ENCODE data around the gene TMEM208. TPM values are rescaled to one million over a fixed set of nuclear protein-coding genes. Genes with fewer than 3 reads are reported as not detected.

TMEM208 gene
- total RNA-seq, 1 donor from 2014 or later: 44.9 TPM

DNA sequence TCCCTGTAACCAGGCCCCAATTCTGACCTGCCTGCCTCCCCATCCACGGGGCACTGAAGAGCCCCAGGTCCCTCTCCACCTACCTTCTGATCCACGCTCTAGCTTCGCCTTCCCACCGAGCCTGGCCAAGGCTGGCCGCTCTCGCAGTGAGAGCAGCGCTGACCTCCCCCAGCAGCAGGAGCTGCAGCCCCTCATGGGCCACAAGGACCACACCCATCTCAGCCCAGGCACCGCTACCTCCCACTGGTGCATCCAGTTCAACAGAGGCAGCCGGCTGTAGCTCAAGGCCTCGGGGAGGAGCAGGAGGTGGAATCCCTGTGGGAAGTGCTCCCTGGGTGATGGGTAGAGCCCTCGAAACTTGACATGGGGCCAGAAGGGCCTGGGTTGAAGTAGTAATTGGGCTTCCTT, 44.0 kb downstream of the TMEM208 start:
- no peak for ATAC-seq

DNA sequence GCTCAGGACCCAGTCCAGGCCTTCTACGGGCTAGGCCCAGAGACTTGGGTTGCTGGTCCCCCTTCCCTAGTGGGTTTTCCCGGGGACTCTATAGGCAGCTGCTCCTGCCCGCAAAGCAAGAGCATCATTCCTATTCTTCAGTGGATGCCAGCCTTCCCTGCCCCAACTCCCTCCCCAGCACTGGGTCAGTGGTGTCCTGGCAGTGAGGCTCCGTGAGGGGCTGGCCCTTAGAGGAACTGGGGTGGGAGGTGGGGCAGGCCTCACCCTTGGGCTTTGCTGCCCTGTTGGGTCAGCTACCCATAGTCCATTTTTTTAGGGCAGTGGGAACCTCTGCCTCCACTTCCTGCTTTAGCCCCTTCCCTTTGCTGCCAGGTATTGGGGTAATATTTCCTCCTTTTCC, 44.5 kb downstream of the TMEM208 start:
- DNase-seq (ENCODE audit: low spot score): no peak
- no peak for ATAC-seq

More for the DNA sequence above, 44.0 kb downstream of the TMEM208 start:
- DNase-seq (ENCODE audit: low spot score): no peak

DNA sequence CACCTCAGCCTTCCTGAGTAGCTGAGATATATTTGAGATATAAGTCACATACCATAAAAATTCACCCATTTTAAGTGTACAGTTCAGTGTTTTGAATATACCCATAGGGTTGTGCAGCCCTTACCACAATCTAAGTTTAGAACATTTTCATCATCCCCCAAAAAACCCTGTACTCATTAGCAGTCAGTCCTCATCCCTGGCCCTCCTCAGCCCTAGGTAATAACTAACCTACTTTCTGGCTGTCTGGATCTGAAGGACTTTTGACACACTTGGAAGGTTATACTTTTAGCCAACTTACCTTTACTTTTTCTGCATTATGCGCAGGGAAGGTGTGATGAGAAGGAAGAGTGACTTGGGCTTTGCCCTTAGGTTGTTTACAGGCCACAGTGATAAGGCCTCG, 48.4 kb downstream of the TMEM208 start:
- DNase-seq (ENCODE audit: low spot score) (no peak), ATAC-seq (no peak)

DNA sequence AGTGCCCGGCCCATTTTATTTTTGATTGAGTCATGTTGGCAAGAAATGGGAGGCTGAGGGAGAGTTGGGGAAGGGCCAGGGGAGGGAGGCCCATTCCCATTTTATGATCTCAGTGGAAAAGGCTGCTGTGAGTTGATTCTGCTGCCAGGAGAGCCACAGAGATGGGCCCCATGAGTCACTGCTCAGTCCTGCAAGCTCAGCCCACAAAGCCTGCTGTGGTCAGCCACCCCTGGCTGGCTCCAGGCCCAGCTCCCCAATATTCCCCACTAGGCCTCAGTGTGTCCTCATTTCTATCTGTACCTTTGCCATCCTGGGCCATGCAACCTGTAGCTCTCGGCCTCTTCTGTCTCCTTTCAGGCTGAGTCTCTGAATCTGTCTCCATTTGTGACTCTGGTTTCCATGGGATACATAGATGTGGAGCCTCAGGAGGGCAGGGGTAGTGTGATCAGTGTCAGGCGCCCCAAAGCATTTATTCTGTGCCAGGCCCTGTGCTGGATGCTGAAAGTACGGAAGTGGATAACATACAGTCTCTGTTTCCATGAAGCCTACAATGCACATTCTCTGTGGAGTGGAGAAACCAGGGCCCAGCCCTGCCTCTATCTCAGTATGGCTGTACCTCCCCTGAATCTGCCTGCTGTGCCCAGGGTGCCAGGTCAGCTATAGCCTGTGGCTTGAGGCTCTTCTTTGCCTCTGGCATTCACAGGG, 50.5 kb downstream of the TMEM208 start:
- DNase-seq (ENCODE audit: low spot score): no peak
- no peak for ATAC-seq

DNA sequence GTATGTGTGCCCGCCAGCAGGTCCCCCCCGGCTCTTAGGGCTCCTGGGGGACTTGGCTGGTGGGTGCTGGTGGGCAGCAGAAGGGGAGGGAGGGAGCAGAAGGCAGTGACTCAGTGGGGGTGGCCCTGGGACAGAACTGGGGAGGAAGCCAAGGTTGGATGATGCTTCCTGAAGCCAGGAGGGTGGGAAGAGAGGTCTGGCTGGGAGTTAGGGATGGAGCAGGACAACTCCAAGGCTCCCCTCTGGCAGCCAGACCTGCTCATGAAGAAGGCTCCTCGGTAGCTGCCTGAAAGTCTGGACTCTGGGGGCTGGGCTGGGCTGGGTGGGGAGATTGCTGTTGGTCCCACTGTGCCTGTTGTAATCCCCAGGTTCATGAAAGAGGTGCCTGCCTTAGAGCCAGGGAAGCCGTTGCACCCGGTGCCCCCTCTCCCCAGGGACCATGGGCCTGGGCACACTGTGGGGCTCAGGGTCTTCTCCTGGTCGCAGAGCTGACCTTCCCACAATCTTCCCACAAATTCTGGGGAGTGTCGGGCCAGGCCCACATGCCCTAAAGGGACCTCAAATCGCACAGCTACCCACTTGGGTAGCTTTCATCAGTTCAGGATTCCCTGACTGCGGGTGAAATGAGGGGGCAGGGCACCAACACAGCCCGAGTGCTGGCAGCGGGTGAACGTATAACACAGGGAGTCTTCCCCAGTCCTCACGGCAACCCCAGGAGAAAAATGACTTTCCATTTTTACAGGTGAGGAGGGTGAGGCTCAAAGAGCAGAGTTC, 51.3 kb downstream of the TMEM208 start:
- no peak for ATAC-seq
- DNase-seq (ENCODE audit: low spot score): no peak

Other genes with a start within 250 kb of the TMEM208 start
- gene CES4A, start 238.5 kb upstream of the TMEM208 start, total RNA-seq: 67.7 TPM
- 12.2 TPM for gene CBFB, start 198.0 kb upstream of the TMEM208 start, total RNA-seq
- gene PHAF1, start 117.2 kb upstream of the TMEM208 start, total RNA-seq: 29.1 TPM
- 1.6 TPM for gene B3GNT9, start 76.1 kb upstream of the TMEM208 start, total RNA-seq
- gene TRADD, start 67.2 kb upstream of the TMEM208 start, total RNA-seq: 12.1 TPM
- 20.6 TPM for gene FBXL8, start 67.2 kb upstream of the TMEM208 start, total RNA-seq
- 60.5 TPM for gene HSF4, start 62.4 kb upstream of the TMEM208 start, total RNA-seq
- 40.7 TPM for gene NOL3, start 56.6 kb upstream of the TMEM208 start, total RNA-seq
- gene MATCAP1, start 43.2 kb upstream of the TMEM208 start, total RNA-seq: 14.9 TPM
- gene EXOC3L1, start 37.0 kb upstream of the TMEM208 start, total RNA-seq: 1.8 TPM
- gene E2F4, start 35.0 kb upstream of the TMEM208 start, total RNA-seq: 19.0 TPM
- 5.2 TPM for gene ELMO3, start 28.0 kb upstream of the TMEM208 start, total RNA-seq
- 5.9 TPM for gene FHOD1, start 20.4 kb downstream of the TMEM208 start, total RNA-seq
- 0.30 TPM for gene SLC9A5, start 21.8 kb downstream of the TMEM208 start, total RNA-seq
- 0.20 TPM for gene PLEKHG4, start 52.4 kb downstream of the TMEM208 start, total RNA-seq
- gene KCTD19, start 99.6 kb downstream of the TMEM208 start, total RNA-seq: not detected
- gene LRRC36, start 99.7 kb downstream of the TMEM208 start, total RNA-seq: 0.25 TPM
- gene TPPP3, start 166.4 kb downstream of the TMEM208 start, total RNA-seq: 0.40 TPM
- gene ZDHHC1, start 189.3 kb downstream of the TMEM208 start, total RNA-seq: 1.6 TPM
- gene HSD11B2, start 204.0 kb downstream of the TMEM208 start, total RNA-seq: 3.1 TPM